ENCODE data around the gene SLC7A14.

SLC7A14 gene

GRCh38 chr3:170467571-170468147 is 118.2 kb downstream of the SLC7A14 start:
- DNase-seq: no peak

GRCh38 chr3:170467007-170467406 is 118.9 kb downstream of the SLC7A14 start:
- no peak for DNase-seq

GRCh38 chr3:170465955-170466354 is 119.9 kb downstream of the SLC7A14 start:
- DNase-seq: no peak

GRCh38 chr3:170463011-170463410 is 122.9 kb downstream of the SLC7A14 start:
- DNase-seq: no peak

GRCh38 chr3:170458285-170458684 is 127.6 kb downstream of the SLC7A14 start:
- no peak for DNase-seq

- DNase-seq: no peak
These were observed 131.4 kb downstream of the SLC7A14 start for GRCh38 chr3:170454509-170454908.

- DNase-seq: no peak
These were observed 135.8 kb downstream of the SLC7A14 start for GRCh38 chr3:170450039-170450438.

GRCh38 chr3:170448584-170448983 is 137.3 kb downstream of the SLC7A14 start:
- DNase-seq: no peak

GRCh38 chr3:170443457-170443856 is 142.4 kb downstream of the SLC7A14 start:
- no peak for DNase-seq

- DNase-seq: no peak
These were observed 142.9 kb downstream of the SLC7A14 start for GRCh38 chr3:170442947-170443346.

- no peak for DNase-seq
These were observed 144.5 kb downstream of the SLC7A14 start for GRCh38 chr3:170441412-170441811.

GRCh38 chr3:170440344-170440743 is 145.5 kb downstream of the SLC7A14 start:
- DNase-seq: no peak

GRCh38 chr3:170438836-170439235 is 147.0 kb downstream of the SLC7A14 start:
- no peak for DNase-seq

GRCh38 chr3:170437696-170438407 is 148.0 kb downstream of the SLC7A14 start:
- DNase-seq: no peak

- DNase-seq: no peak
These were observed 148.7 kb downstream of the SLC7A14 start for GRCh38 chr3:170437176-170437575.

GRCh38 chr3:170436697-170437096 is 149.2 kb downstream of the SLC7A14 start:
- DNase-seq: no peak

- DNase-seq: no peak
These were observed 153.5 kb downstream of the SLC7A14 start for GRCh38 chr3:170432416-170432815.

- DNase-seq: no peak
These were observed 154.8 kb downstream of the SLC7A14 start for GRCh38 chr3:170431054-170431453.

- DNase-seq: no peak
These were observed 156.8 kb downstream of the SLC7A14 start for GRCh38 chr3:170429050-170429449.

- no peak for DNase-seq
These were observed 157.8 kb downstream of the SLC7A14 start for GRCh38 chr3:170428095-170428494.

GRCh38 chr3:170426240-170426797 is 159.6 kb downstream of the SLC7A14 start:
- DNase-seq: no peak

GRCh38 chr3:170425491-170426239 is 160.2 kb downstream of the SLC7A14 start:
- DNase-seq: no peak

- DNase-seq: no peak
These were observed 161.0 kb downstream of the SLC7A14 start for GRCh38 chr3:170424879-170425278.

All from left hindlimb (tissue), 1 donor.